ENCODE results near the gene OGFOD2.

OGFOD2 gene

DNA sequence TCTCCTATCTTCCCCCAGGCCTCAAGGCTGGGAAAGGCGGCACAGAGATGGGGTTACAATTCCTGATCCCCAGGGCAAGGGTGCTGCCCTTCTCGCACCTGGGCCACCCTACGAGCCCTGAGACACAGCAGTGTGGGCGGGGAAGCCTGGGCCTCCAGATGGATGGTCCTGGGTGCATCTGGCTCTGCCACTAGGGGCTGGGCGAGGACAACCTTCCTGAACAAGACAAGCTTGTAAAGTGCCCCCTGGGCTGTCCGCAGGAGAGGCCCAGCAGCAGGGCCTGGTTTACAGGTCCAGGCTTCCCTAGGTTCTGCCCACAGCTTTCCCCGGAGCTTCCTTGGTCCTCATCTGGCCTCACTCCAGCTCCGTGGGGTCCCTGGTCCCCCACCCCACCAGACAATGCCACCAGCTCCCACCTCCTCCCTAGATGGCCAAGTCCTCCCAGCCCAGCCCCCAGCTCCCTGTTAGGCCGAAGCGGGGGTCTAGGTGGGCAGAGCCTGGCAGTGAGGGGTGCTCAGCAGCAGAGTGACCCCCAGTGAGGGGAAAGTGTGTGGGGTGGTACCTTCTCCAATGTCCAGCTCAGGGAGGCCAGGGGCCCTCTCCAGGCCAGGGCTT lies 14.3 kb downstream of the OGFOD2 start:
- peak; percentile 73 for DNase-seq (ENCODE audit: low spot score)

DNA sequence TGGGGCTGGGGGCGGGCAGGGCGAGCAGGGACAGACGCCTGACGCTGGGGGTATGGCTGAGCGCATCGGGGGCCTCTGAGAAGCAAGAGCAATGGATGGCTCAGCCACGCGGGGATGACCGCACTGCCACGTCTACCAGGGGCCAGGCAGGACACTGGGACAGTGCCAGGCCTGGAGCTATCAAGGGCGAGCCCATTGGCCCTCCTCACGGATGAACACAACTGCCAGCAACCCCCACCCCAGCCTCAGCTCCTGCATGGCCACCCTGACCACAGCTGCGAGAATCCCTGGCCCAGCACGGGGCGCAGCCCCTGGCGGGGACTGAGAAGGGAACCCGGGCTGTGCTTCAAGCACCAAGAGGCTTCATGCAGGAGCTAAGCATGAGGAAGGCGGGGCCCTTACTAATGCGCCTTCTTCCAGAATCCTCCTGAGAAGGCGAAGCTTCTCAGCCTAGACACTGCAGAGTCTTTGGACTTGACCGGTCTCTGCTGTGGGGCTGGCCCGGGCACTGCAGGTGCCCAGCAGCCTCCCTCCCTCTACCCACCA lies 14.9 kb downstream of the OGFOD2 start:
- DNase-seq (ENCODE audit: low spot score): no peak

DNA sequence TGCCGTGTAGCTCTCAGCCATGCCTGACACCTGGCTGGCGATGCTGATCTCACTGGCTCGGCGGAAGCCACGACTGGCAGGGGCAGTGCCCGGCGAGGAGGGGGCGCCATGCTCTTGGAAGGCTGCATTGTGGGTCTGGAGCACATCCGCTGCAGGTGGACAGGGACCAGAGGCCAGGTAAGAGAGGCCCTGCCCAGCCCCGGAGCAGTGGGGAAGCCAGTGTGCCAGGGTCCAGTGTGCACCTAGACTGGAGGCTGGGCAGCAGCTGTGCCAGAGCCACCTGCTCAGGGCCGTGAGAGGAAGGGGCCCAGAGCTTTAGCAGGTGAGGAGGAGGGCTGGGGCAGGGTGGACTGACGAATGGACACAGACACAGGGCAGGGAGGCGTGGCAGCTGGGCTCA lies 15.5 kb downstream of the OGFOD2 start:
- no peak for DNase-seq (ENCODE audit: low spot score)

DNA sequence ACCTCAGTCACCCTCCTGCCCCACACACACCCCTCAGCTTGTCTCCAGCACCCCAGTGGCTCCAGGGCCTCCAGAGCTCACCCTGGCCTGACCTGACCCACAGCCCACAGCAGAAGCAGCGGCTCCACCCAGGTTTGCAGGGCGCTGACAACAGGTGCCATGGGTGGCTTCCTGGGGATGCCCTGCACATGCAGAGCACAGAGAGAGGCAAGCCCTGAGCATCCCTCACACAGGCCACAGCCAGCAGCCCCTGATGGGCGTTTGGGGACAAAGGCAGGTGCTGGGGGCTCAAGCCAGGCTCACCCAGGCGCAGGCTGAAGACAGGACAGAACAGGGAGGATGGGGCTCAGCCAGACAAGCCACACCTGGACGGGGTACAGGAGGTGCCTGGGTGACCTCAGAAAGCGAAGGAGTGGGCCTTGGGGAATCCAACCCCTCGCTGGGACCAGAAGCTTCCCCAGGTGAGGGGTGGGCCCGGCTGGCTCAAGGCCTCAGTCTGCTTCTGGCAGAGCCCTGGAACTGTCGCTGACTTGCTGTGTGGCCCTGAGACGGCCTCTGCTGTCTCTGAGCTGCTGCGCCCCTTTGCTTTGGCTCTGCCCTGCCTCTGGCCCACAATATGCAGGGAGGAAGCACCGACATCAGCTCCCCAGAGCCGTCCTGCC lies 16.0 kb downstream of the OGFOD2 start:
- no peak for DNase-seq (ENCODE audit: low spot score)

DNA sequence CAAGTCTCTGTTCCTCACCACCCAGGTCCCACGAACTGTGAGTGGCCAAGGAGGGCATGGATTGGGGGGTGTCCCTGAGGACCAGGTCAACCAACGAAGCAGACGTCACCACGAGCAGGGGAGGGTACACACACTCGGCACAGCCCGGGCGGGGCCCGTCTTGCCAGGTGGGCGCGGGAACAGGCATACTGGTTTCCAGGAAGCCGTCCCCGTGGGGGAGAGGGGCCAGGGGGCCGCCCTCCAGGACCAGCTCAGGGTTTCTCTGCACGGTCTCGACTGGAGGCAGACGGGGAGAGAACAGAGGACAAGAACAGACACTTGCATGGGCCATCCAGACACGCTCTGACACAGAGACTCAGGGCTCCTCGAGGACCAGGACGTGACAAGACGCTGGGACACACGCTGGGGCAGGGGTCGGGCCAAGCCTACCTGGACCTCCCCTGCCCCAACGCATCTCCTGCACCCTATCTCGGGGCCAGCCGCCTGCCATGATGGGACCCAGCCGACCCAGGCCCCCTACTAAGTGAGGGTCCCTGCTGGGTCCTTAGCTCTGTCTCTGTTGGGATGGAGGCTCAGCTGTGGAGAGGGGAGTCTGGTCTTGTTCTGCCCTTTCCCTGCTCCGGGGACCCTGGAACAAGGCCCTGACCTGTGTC lies 16.7 kb downstream of the OGFOD2 start:
- no peak for DNase-seq (ENCODE audit: low spot score)

DNA sequence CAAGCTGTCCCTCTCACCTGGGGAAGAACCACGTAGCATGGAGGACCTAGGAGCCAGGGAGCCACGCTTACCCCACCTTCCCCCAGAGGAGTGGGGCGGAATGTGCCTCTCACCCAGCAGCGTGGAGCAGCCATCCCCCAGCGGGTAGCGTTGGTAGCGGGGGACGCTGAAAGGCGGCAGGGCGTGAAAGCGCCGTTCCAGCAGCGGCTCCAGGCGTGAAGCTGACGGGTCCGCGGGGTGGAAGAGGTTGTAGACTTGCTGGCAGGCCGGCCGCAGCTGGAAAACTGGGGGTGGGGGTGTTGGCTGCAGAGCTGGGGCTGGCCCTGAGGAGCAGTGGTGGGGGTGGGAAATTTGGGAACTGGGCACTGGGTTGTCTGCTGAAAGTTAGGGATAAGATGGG lies 17.3 kb downstream of the OGFOD2 start:
- DNase-seq (ENCODE audit: low spot score): no peak

DNA sequence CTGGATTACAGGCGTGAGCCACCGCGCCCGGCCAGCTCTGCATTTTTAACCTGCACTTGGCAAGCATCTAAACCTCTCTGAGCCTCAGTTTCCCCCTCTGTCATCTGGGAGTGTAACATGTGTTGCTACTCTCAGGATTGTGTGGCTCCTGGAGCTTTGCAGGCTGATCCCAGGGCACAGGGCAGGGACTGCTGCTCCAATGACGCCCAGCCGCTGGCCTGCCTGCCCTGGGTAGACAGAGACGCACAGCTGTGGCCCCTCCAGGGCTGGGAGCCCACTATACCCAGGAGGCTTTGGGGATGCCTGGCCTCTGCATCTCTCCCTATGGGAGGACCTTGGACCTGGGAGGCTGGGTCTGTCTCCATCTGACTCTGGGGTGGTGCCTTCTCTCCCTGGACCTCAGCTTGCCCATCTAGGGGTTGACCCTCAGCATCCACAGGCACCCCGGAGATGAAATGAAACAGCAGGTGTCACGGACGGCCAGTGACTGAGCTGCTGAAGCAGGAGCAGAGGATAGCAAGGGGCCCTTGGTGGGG lies 19.2 kb downstream of the OGFOD2 start:
- no peak for DNase-seq (ENCODE audit: low spot score)

DNA sequence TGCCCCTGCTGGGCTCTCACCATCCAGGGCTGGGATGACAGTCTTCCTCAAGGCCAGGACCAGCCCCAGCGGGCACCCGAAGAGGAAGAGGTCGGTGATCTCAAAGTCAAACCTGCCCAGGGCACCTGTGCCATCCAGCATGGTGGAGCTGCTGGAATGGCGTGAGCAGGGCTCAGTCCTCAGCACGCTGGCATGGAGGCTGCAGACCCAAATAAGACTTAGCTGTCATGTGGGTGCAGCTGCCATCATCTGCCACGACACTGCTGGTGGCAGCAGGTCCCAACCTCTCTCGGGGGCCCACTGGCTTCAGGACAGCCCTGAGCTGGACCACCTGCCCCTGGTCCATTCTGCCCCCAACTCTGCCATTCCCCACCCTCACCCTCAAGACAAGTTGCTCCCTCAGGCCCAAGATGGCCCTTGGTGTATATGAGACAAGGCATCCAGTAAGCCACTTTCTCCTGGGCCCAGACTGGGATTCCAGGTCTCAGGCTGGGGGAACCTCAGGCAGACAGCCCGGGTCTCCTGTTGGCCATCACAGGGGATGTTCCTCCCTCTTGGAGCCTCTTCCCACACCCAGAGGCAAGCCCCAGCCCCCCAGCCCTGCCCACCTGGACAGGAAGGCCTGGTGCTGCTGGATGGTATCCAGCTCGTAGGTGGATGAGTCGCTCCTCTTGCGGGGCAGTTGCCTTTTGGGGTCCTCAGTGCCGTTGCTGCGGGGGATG lies 19.9 kb downstream of the OGFOD2 start:
- DNase-seq (ENCODE audit: low spot score): no peak

DNA sequence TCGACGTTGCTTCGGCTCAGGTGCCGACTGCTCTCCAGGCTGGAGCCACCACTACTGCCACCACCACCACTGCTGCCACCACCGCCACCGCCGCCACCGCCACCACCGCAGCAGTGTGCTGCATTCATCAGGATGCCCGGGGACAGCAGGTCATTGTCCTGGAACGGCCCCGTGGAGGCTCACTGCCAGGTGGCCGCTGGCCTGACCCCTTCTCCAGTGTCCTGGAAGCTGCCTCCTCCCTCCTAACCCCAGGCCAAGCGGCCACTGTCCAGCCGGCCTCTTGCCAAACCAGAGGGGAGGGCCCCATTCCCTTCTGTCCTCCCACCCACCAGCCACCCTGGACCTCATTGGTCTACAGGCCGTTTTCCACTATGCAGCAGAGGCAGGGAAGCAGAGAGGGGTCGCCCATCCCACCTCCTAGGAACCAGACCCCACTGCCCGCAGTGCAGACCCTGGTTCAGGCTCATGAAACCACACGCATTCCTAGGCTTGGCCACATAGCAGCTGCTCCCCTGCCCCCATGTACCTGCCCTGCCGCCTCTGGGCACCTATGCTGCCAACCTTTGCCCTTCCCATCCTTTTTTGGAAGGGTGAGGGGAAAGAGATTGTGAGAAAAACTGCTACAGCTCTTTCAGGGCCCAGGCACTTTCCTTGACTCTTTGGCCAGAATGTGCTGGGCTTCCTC lies 20.6 kb downstream of the OGFOD2 start:
- DNase-seq (ENCODE audit: low spot score): no peak

DNA sequence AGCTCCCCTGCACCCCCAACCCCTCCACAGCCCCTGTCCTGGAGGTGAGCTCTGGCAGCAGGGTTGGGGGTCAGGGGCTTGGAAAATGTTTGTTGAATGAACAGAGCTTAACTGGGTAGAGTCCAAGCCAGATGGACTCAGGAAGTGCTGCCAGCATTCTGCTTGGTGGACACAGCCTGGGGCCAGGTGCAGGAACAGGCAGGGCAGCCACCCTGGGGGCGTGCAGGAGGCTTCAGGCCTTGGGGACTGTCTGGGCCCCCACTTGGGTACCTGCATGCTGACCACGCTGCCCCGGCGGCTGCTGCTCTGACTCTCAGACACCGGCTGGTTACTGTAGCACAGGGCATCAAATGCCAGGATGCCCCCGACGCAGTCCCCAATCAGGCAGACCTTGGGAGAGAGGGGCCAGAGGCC lies 21.2 kb downstream of the OGFOD2 start:
- DNase-seq (ENCODE audit: low spot score): no peak

DNA sequence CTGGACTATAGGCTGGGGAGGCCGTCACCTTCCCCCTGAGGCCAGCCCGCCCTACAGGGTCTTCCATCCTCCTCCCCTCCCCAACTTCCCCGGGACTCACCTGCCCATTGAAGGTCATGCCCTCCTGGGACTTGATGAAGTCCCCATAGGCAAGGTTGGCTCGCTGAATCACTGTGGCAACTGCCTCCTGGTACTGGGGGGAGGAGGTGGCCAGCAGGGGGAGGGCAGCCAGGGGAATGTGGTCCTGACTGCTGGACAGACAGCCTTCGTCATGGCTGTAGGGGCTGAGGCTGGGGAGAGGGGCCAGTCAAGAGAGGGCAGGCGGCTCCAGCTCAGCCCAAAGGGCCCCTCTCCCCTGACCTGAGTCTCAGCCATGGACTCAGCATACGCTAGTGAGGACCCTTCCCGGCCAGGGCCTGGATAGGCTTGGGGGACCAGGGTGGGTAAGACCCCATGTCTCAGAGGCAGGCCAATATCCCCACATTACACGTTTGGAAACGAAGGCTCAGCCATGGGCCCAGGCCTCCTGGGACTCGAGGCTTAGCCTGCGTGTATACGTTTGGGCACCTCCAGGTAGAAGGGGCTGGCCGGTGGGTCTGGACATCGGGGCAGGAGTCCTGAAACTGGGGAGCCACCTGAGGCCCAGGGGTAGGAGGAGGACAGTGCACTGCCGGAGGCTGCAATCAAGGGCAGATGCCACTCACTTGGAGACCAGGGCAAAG lies 21.7 kb downstream of the OGFOD2 start:
- no peak for DNase-seq (ENCODE audit: low spot score)

DNA sequence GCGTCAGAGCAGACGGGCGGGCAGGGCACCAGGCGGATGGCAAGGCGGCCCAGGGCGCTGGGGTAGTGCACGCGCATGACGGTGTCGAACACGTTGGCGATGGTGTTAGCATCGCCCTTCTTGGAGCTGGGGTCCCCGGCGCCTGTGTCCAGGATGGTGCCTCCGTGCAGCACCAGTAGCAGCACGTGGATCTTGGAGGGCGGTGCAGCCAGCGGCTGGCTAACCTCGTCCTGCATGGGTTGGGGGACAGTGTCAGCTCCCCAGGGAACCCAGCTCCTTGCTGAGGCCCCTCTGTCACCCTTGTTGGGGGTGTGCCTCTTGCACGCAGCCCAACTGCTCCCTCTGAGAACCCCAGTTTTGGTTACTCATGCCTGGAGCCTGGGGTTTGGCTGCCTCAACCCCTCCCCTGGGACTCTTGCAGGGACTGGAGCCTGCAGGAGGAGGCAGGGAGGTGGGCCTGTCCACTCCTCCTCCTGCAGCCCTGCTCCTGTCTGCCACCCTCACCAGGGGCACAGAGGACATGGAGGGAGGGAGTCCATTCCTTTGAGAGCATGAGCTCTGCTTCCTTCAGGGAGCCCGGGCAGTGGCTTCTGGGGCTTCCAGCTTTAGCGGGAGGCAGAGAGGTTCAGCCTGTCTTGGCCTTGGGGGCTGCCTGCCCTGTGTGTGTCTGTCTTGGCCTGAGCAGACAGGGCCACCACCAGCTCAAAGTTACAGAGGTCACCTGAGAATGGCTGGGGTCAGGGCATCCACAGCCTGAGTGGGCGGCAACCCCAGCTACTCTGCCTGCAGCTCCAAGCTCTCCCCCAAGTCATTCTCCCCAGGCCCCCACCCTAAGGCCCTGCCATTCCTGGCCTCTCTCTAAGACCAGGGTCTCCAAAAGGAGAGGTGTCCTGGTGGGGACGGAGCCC lies 22.6 kb downstream of the OGFOD2 start:
- DNase-seq (ENCODE audit: low spot score): no peak

DNA sequence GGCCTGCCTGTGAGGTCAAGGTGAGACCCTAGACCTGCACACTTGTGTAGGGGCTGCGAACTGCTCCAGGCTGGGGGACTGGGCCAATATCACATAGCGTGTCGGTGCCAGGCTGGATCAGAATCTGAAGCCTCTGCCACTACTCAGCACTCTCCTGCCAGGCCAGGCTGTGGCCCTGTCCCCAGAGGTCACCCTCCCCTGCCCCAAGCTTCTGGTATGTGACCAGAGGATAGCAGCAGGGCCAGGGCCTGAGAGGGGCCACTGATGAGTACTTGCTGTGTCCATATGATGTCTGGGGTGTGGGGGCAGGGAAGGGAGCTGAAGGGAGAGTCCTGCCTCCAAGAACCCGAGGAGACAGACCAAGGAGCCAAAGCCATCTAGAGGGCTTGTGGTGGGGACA lies 23.3 kb downstream of the OGFOD2 start:
- DNase-seq (ENCODE audit: low spot score): no peak

DNA sequence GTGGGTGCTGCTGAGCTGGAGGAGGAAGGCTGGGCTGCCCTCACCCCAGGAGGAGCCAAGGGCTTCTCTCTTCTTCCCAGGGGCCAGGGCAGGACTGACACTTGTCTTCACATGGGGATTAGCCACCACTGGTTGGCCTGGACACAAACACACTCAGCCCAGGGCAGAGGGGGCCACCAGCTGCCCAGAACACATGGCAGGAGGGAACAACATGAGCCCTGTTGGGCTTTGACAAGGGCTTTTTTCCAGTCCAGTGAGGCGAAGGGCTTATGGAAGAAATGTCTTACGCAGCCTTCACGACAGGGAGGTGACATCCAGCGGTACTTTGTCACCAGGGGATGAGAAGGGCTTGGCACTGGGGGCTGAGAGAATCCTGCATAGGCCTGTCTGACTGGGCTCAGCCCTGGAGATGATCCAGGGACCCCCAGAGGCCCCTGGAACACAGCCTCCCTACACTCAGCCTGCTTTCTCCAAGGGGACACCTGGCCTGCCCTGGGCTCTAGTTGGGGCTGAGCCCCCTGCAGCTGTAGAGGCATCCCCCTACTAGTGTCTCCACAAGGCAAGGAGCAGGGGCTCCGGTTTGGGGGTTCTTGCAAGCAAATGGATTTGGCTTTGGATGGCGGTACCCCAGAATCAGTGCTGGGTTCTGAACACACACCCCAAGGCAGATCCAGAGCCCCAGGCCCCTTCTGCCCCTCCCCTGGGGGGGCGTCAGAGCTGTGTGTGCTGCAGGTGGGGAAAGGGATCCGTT lies 24.3 kb downstream of the OGFOD2 start:
- DNase-seq (ENCODE audit: low spot score): no peak

DNA sequence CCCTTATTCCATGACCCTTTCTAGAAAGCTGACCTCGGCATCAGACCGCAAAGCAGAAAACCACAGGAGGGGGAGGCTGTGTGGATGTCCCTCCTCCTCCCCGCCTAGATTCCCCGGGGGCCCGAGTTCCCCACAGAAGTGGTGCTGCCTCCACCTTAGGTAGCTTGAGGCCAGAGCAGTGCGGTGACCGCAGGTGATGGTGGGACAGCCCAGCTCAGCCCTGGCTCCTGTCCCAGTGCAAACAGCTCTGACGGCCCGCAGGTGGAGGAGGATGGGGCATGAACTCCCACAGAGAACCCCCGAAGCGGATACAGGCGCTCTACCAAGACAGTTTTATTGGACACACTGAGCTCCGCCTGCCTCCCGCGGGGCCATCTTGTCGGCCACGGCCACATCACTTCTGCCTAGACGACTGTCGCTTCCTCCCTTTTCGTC lies 25.0 kb downstream of the OGFOD2 start:
- no peak for DNase-seq (ENCODE audit: low spot score)

DNA sequence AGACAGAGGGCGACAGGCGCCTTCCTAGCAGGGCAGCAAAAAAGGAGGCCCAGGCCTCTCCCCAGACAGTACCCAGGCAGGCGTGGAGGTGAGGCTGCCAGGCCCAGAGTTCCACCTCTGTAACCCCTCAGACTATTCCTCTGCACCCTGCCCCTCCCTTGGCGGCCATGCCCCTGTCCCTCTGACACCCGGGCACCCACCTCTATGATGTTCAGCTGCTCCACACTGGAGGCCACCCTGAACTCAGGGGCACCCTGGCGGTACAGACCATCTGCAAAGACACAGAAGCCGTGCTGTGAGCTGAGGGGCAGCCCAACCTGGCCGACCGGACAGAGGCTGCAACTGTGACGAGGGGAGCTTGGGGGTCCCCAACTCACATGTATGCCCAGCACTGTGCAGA lies 25.5 kb downstream of the OGFOD2 start:
- no peak for DNase-seq (ENCODE audit: low spot score)

DNA sequence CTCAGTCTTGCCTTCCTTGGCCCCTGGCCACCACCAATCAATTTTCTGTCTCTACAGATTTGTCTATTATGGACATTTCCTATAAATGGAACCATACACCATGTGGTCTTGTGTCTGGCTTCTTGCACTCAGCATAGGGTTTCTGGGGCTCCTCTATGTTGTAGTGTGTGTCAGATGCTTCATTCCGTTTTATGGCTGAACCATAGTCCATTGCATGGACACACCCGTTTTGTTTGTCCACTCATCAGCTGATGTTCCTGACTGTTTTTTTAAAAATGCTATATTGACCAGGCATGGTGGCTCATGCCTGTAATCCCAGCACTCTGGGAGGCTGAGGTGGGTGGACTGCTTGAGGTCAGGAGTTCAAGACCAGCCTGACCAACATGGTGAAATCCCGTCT lies 26.4 kb downstream of the OGFOD2 start:
- no peak for DNase-seq (ENCODE audit: low spot score)

DNA sequence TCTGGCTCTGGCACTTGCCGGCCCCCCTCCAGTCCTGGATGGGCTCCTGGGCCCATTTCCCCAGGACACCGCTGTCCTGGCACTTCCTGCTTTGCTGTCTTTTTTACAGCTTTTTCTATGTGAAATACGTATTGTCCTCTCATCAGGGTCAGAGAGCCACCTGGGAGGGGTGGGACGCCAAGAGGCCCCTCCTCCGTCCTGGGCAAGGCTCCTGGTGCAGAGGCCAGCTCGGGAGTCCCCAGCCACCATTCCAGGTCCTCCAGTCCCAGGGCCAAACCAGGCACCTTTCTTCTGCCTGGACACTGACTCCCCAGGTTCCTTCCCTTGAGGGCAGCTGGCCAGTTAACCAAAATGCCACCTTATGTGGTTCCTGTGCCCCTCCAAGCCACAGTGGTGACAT lies 28.2 kb downstream of the OGFOD2 start:
- no peak for DNase-seq (ENCODE audit: low spot score)

DNA sequence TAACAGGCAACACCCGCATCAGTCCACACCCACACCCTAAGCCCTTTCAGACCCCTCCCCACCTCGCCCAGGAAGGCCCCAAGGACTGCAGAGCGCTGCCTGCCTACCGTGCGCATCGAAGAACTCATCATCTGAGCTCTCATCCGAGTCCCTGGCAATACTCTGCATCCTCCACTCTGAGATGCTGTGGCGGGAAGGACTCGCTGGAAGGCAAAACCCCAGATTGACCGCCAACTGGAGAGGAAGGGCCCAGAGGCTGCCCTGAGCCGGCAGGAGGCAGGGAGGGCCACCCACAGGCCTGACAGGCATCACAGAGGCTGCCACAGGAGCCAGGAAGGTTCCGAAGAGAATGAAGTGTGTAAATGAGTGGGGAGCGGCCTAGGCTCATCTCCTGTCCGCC lies 29.2 kb downstream of the OGFOD2 start:
- DNase-seq (ENCODE audit: low spot score): no peak
